Measurements from ENCODE around the gene CBX7. TPM values are rescaled to one million over a fixed set of nuclear protein-coding genes. Genes with fewer than 3 reads are reported as not detected.

The CBX7 gene
- total RNA-seq: 12.5 TPM

DNA sequence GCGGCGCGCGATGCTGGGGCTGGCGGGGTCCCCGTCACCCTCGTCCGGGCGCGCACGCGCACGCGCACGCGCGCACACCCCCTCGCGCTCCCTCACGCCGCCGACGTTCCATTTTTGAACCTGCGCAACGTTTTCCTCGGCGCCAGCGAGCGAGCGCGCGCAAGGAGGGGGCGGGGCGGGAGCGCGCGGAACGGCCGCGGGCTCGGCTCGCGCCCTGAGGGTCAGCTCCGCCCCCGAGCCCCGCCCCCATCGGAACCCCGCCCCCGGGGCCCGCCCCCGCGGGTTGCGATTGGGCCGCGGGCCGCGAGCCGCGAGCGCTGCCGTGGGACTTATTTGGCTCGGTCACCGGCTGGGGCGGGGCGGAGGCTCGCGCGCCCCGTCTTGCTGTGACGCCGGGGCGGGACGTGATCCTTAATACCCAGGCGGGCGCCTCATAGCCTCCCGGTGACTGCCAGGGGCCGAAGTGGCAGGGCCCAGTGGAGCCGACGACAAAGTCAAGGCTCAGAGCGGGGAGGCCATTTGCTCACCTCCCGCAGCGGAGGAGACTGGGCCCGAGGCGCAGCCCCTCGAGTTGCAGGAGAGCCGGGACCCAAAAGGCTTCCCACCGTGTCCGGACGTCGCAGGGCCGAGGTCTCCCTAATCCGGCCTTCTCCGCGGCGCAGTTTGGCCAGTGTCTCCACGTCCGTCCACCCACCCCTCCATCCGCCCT, at the start of gene CBX7:
Gene CBX7 (minus strand): TSS at position 170 of the 709 bp plus-strand sequence. CDS start 236 bp downstream, outside the sequence.

DNA sequence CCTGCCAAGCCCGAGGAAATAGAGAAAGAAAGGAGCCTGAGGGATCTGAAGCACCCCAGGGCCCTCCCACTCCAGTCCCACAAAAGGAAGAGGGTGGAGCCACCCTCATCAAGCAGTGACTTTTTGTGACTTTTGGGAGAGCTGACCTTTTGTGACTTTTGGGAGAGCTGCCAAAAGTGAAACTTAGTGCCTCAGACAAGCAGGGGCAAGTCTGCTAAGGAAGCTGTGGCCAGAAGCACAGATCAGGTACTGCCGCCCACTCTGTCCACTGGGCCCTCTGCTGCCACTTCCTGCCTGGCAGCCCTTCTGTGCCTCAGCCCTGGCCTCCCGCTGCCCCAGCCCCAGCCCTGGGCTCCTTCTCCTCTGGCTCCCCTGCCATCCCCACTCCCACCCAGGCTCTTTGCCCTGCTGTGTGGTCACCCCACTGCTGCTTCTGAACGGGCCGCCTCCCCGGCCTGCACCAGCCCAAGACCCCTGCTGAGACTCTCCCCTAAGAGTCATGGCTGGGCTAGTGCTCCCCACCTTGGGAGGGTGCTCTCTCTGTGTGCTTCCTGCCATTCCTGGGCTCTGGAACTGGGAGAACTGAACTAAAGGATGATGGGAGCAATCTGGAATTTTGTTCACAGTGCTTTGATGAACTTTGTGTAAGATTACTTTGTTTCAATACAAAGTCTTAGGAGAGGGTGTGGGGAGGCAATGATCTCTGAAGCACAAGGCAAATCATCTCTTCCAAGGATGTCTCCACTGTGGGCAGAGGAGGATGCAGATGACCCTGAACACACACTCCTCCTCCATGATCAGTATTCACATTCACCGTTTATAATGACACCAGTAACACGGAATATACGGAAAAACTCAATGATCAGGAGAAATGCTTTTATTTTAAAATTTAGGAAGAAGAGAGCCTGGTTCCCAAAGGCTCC, 55.1 kb downstream of the CBX7 start, which contains the start of gene APOBEC3H:
Gene APOBEC3H (plus strand): TSS at position 147 of the 923 bp plus-strand sequence. CDS start 3,035 bp downstream, outside the sequence.

Small RNAs within 50 kb of the gene (small RNA-seq; reads per million reads assigned to genes)
- gene COX5BP7 (ENCODE audit: low replicate concordance): not detected

Other genes with a start within 250 kb of the CBX7 start
- not detected for gene APOBEC3A, start 195.1 kb downstream of the CBX7 start, total RNA-seq
- gene APOBEC3B, start 170.3 kb downstream of the CBX7 start, total RNA-seq: not detected
- 0.31 TPM for gene APOBEC3C, start 138.4 kb downstream of the CBX7 start, total RNA-seq
- gene APOBEC3D, start 131.6 kb downstream of the CBX7 start, total RNA-seq: not detected
- not detected for gene APOBEC3F, start 111.8 kb downstream of the CBX7 start, total RNA-seq
- 1.6 TPM for gene APOBEC3G, start 75.4 kb downstream of the CBX7 start, total RNA-seq
- not detected for gene APOBEC3H, start 55.4 kb downstream of the CBX7 start, total RNA-seq
- 1.6 TPM for gene PDGFB, start 92.3 kb upstream of the CBX7 start, total RNA-seq
- 1,222 TPM for gene RPL3, start 166.9 kb upstream of the CBX7 start, total RNA-seq
- 68.9 TPM for gene SYNGR1, start 197.3 kb upstream of the CBX7 start, total RNA-seq
- gene TAB1, start 247.1 kb upstream of the CBX7 start, total RNA-seq: 35.4 TPM